Upper lobe of left lung (tissue), 4 donors: Measurements from ENCODE around the gene PRR7.

Source experiments
- CTCF ChIP-seq, 6 experiments: fragments of 450-650 bp in 4 of 6; fragments of 200-600 bp in 2 of 6; sonication (generic) in 2 of 6; IDR thresholded peaks; one replicate each; pipeline ENCODE4 v1.5.1; 2016 to 2019; ENCODE audit warnings: antibody characterized with exemption in 6 of 6
- POLR2A ChIP-seq, 4 donors: fragments of 450-650 bp; IDR thresholded peaks; one replicate each; pipeline ENCODE4 v1.5.1; 2016 to 2017; ENCODE audit warnings: antibody characterized with exemption in 4 of 4, mild to moderate bottlenecking in 2 of 4
- POLR2AphosphoS5 ChIP-seq, 2 donors: sonication (generic); formaldehyde crosslinking; IDR thresholded peaks; one replicate each; pipeline ENCODE4 v1.5.1; 2017; ENCODE audit warnings: antibody characterized with exemption in 2 of 2

GRCh38 chr5:177456591-177456964, 10.0 kb downstream of the PRR7 start:
- TF ChIP-seq CTCF (IDR thresholded peaks at IDR 0.05) (no peak), POLR2AphosphoS5 (IDR thresholded peaks at IDR 0.05) (no peak), POLR2A (IDR thresholded peaks at IDR 0.05) (no peak)
